Right lobe of liver (tissue), 6 donors: Measurements from ENCODE around the gene TCF25. TPM values are rescaled to one million over a fixed set of nuclear protein-coding genes. Genes with fewer than 3 reads are reported as not detected.

Experiments
- ATAC-seq, 4 donors: fragments of 200-7000 bp; cut with Tn5 transposase; one replicate each; pipeline ENCODE4 v1.9.1; 2020; ENCODE audit warnings: mild to moderate bottlenecking in 4 of 4, moderate library complexity in 4 of 4
- DNase-seq, 3 donors: peaks; one replicate each; pipeline ENCODE4 v3.0.0-alpha.2; 2020
- H3K27ac ChIP-seq, 3 donors: fragments of 200-600 bp; one replicate each; pipeline ENCODE4 v1.8.0; 2022
- H3K27me3 ChIP-seq, 2 donors: fragments of 200-600 bp; one replicate each; pipeline ENCODE4 v1.8.0; 2022
- H3K36me3 ChIP-seq, 4 donors: fragments of 200-600 bp; sonication (generic) in 1 of 4; one replicate each; pipeline versions ENCODE4 v1.5.1 to v1.8.0; 2017 to 2022; ENCODE audit warnings: control low read depth in 1 of 4
- H3K4me1 ChIP-seq, 4 donors: fragments of 200-600 bp; sonication (generic) in 1 of 4; one replicate each; pipeline versions ENCODE4 v1.5.1 to v1.8.0; 2017 to 2022; ENCODE audit warnings: control low read depth in 1 of 4
- H3K4me3 ChIP-seq, 3 donors: fragments of 200-600 bp; one replicate each; pipeline ENCODE4 v1.8.0; 2022
- H3K9me3 ChIP-seq, 4 donors: fragments of 200-600 bp; sonication (generic) in 1 of 4; one replicate each; pipeline versions ENCODE4 v1.5.1 to v1.8.0; 2017 to 2022; ENCODE audit warnings: control low read depth in 1 of 4
- POLR2A ChIP-seq: fragments of 450-650 bp; IDR thresholded peaks from one replicate; pipeline ENCODE4 v1.6.1; 2017; ENCODE audit warnings: antibody characterized with exemption, mild to moderate bottlenecking
- WGBS: methylation state at CpG from one replicate; pipeline ENCODE4 v1.1.6; 2018; ENCODE audit warnings: low coverage, low lambda C conversion rate; ENCODE audit not compliant: insufficient coverage; ENCODE audit errors: missing lambda C conversion rate; 5-methylcytosine and 5-hydroxymethylcytosine counted together
- intact Hi-C, 2 donors: fragments of 100-400 bp; cut with DNase I; formaldehyde crosslinking; loops; one replicate each; pipeline versions ENCODE4 v1.11.2 to v1.14.1; 2022
- total RNA-seq, 6 experiments: library from RNA; depleted of rRNA in 2 of 6; stranded (reverse); fragments of >200 nt in 2 of 6; fragmentation: NEBNext Ultra II Directional in 3 of 6; extraction: Animal tissue kit (Norgen Biotek cat#: 25700) in 3 of 6; gene quantifications; one replicate each; pipeline versions ENCODE4 v1.1.0 to v1.2.4, GENCODE V29; 2016 to 2023
- TF ChIP-seq, protein P1 (sequence below), 4 donors: fragments of 200-600 bp in 3 of 4; fragments of 450-650 bp in 1 of 4; IDR thresholded peaks; one replicate each; pipeline versions ENCODE4 v1.5.1 to v1.8.0; 2016 to 2022; ENCODE audit warnings: antibody characterized with exemption in 4 of 4, mild to moderate bottlenecking in 2 of 4
- donor health status: DM: no; HTN: yes; CAD: no.
- donor health status: DM: no; HTN: no; CAD: no.
- donor health status: DM: no; HTN: no; CAD: no.
- donor health status: DM: no; HTN: yes; CAD: no.
- donor health status: DM: no; HTN: yes; CAD: no.

The TCF25 gene
- total RNA-seq, 6 experiments from 2014 or later, result 66.6 to 91.6 (median 77.9) TPM

DNA sequence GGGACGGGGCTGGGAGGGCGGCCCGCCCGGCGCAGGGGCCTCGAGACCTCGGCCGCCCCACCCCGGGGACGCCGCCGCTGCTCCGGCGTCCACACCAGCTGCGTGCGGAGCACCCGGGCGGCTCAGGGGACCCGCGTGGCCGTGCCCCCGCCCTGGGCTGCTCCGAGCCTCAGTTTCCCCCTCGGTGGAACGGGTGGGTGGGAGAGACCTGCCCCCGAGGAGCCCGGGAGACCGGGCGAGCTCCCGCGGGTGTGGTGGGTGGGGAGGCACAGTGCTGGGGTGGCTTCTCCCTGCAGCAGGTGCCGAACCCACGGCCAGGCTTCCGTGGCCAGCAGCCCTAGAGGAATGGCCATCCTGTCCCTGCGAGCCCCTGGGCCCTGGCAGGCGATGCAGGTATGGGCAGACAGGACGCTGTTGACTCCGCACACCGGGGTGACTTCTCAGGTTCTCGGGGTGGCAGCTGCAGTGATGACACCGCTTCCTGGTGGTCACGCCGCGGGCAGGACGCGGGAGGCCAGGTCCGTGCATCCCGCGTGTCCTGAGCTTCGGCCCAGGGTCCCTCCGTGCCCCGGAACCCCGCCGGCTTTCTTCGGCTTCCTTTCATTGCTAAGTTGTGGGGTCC lies 75.8 kb downstream of the TCF25 start:
- ATAC-seq (peak in 1 of 4 donors; percentile 3), DNase-seq (no peak)
- peaks cover 0 to 13% (median 4%) of the 10 kb centered on the region in 4 donors for H3K4me1 ChIP-seq
- TF ChIP-seq, protein P1, sequence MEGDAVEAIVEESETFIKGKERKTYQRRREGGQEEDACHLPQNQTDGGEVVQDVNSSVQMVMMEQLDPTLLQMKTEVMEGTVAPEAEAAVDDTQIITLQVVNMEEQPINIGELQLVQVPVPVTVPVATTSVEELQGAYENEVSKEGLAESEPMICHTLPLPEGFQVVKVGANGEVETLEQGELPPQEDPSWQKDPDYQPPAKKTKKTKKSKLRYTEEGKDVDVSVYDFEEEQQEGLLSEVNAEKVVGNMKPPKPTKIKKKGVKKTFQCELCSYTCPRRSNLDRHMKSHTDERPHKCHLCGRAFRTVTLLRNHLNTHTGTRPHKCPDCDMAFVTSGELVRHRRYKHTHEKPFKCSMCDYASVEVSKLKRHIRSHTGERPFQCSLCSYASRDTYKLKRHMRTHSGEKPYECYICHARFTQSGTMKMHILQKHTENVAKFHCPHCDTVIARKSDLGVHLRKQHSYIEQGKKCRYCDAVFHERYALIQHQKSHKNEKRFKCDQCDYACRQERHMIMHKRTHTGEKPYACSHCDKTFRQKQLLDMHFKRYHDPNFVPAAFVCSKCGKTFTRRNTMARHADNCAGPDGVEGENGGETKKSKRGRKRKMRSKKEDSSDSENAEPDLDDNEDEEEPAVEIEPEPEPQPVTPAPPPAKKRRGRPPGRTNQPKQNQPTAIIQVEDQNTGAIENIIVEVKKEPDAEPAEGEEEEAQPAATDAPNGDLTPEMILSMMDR (IDR thresholded peaks at IDR 0.05), result no peak
- TF ChIP-seq POLR2A, result no peak
- intact Hi-C loops, result no loop called here
- H3K4me3 ChIP-seq, result peak overlapping the region; percentile 46 to 66 (median 50)
- no CpG with 5 or more reads among the region's 55 CpGs for WGBS
- H3K9me3 ChIP-seq, result no peaks in the 10 kb centered on the region
- H3K27me3 ChIP-seq, result no peaks in the 10 kb centered on the region
- H3K36me3 ChIP-seq, result no peaks in the 10 kb centered on the region
- H3K27ac ChIP-seq, result peak overlapping the region in 1 of 3 donors; percentile 18

DNA sequence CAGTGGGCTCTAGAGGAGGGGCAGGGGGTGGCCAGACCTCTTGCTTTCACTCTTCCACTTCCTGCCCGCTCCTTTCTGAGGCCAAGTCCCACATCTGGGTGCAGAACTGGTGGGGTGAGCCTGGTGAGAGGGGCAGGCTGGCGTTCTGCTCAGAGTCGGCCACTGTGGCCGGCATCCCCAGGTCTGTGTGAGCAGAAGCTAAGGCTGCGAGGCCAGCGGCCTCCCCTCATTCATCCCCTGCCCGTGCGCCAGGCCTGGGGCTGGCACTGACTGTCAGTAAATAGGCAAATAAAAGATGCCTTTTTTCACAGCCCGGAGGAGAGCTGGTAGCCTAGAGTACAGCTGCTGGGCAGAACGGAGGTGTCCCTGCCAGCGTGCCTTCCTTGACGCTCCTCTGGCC lies 76.4 kb downstream of the TCF25 start:
- no peak for TF ChIP-seq POLR2A
- TF ChIP-seq, protein P1 (IDR thresholded peaks at IDR 0.05), result no peak
- H3K27me3 ChIP-seq, result no peaks in the 10 kb centered on the region
- H3K36me3 ChIP-seq, result no peaks in the 10 kb centered on the region
- no peak overlapping the region for H3K27ac ChIP-seq
- no peak for ATAC-seq
- H3K4me3 ChIP-seq, result peak overlapping the region in 1 of 3 donors; percentile 66
- intact Hi-C loops, result no loop called here
- DNase-seq, result no peak
- WGBS, result 100% methylated on average over 1 of the region's 12 CpGs
- peaks cover 0 to 13% (median 4%) of the 10 kb centered on the region in 4 donors for H3K4me1 ChIP-seq
- no peaks in the 10 kb centered on the region for H3K9me3 ChIP-seq

DNA sequence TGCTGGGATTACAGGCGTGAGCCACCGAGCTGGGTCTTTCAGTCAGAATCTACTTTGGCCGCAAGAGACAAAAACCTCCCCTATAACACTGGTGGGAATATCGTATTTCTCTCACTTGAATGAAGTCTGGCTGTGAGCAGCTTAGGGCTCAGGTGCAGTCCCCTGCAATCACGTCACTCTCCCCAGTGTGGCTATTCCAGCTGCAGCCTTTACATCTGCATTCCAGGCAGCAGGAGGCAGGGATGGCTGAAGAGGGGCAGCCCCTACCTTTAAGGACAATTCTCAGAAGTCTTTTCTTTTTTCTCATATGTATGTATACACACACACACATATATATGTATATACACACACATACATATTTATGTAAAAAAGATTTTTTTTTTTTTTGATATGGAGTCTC lies 78.1 kb downstream of the TCF25 start:
- TF ChIP-seq POLR2A, result no peak
- TF ChIP-seq, protein P1 (IDR thresholded peaks at IDR 0.05), result no peak
- Histone ChIP-seq H3K27ac (no peak overlapping the region), H3K27me3 (no peaks in the 10 kb centered on the region), H3K9me3 (no peaks in the 10 kb centered on the region), H3K4me1 (peaks cover 0 to 13% (median 4%) of the 10 kb centered on the region in 4 donors), H3K4me3 (no peak overlapping the region), H3K36me3 (no peaks in the 10 kb centered on the region)
- no peak for ATAC-seq
- DNase-seq, result no peak
- 87% methylated on average over 4 of the region's 5 CpGs for WGBS
- intact Hi-C loops, result no loop called here

DNA sequence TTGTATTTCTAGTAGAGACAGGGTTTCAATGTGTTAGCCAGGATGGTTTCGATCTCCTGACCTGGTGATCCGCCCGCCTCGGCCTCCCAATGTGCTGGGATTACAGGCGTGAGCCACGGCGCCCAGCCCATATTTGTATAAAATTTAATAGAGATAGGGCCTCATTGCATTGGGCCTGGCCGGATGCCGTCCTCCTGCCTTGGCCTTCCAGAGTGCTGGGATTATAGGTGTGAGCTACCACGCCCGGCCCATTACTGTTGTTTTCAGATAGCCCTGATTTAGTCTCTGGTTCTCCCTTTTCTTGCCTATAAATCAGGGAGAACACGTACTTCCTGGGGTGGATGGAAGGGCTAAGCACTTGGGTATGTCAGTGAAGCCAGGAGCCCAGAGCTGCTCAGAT lies 78.7 kb downstream of the TCF25 start:
- Histone ChIP-seq H3K4me3 (no peak overlapping the region), H3K9me3 (no peaks in the 10 kb centered on the region), H3K27me3 (no peaks in the 10 kb centered on the region), H3K4me1 (peaks cover 0 to 13% (median 4%) of the 10 kb centered on the region in 4 donors), H3K36me3 (no peaks in the 10 kb centered on the region), H3K27ac (no peak overlapping the region)
- intact Hi-C loops, result no loop called here
- WGBS, result 97% methylated on average over 12 of the region's 12 CpGs
- DNase-seq (no peak), ATAC-seq (no peak)
- TF ChIP-seq POLR2A, result no peak
- TF ChIP-seq, protein P1 (IDR thresholded peaks at IDR 0.05), result no peak
